Erythroblast (primary cell): ENCODE measurements around the gene DNAH2.

ENCODE experiments used
- GATA1 ChIP-seq: IDR thresholded peaks from 2 replicates; pipeline ENCODE4 v1.6.1; 2011; ENCODE audit warnings: low read depth, mild to moderate bottlenecking, control low read depth, low read length, moderate library complexity
- POLR2A ChIP-seq: IDR thresholded peaks from 2 replicates; pipeline ENCODE4 v1.6.1; 2011; ENCODE audit warnings: mild to moderate bottlenecking, low read length

DNA sequence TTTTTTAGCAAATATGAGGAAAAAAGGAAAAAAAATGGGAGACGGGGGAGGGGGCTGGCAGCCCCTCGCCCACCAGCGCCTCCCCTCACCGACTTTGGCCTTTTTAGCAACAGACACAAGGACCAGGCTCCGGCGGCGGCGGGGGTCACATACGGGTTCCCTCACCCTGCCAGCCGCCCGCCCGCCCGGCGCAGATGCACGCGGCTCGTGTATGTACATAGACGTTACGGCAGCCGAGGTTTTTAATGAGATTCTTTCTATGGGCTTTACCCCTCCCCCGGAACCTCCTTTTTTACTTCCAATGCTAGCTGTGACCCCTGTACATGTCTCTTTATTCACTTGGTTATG is 136.1 kb downstream of the DNAH2 start:
- TF ChIP-seq POLR2A (no peak), GATA1 (no peak)
